MM.1S (cell line): ENCODE results near the gene RDH5.

Experiments
- DNase-seq: peaks from one replicate; pipeline ENCODE4 v3.0.0-alpha.2; 2015
- H2AFZ ChIP-seq: fragments of 300-600 bp; sonication (generic); 2 replicates; pipeline ENCODE4 v1.6.0; 2016; ENCODE audit warnings: antibody characterized with exemption, low read length
- H3F3A ChIP-seq: fragments of 300-600 bp; sonication (generic); 2 replicates; pipeline ENCODE4 v1.6.1; 2016; ENCODE audit warnings: mild to moderate bottlenecking, antibody characterized with exemption, low read length, moderate library complexity, mixed read lengths; ENCODE audit not compliant: insufficient read depth
- H3K27ac ChIP-seq: fragments of 300-600 bp; sonication (generic); 2 replicates; pipeline ENCODE4 v1.5.1; 2016; ENCODE audit warnings: mild to moderate bottlenecking, low read length
- H3K27me3 ChIP-seq: fragments of 300-600 bp; sonication (generic); replicated peaks from 2 replicates; pipeline ENCODE4 v1.6.0; 2016; ENCODE audit warnings: low read length; ENCODE audit not compliant: insufficient read depth
- H3K36me3 ChIP-seq: fragments of 300-600 bp; sonication (generic); replicated peaks from 2 replicates; pipeline ENCODE4 v1.6.1; 2016; ENCODE audit warnings: mild to moderate bottlenecking, low read length, mixed read lengths; ENCODE audit not compliant: insufficient read depth
- H3K4me1 ChIP-seq: fragments of 300-600 bp; sonication (generic); 2 replicates; pipeline ENCODE4 v1.6.1; 2016; ENCODE audit warnings: low read length, mixed read lengths
- H3K4me2 ChIP-seq: fragments of 300-600 bp; sonication (generic); 2 replicates; pipeline ENCODE4 v1.6.0; 2016; ENCODE audit warnings: low read depth, low read length
- H3K4me3 ChIP-seq: fragments of 300-600 bp; sonication (generic); 2 replicates; pipeline ENCODE4 v1.5.1; 2016; ENCODE audit warnings: low read length, mixed read lengths
- H3K79me2 ChIP-seq: fragments of 300-600 bp; sonication (generic); 2 replicates; pipeline ENCODE4 v1.6.1; 2016; ENCODE audit warnings: mixed run types, low read length, mixed read lengths
- H3K9ac ChIP-seq: fragments of 300-600 bp; sonication (generic); 2 replicates; pipeline ENCODE4 v1.6.1; 2016; ENCODE audit warnings: low read length, mixed read lengths
- H3K9me2 ChIP-seq: fragments of 300-600 bp; sonication (generic); replicated peaks from 2 replicates; pipeline ENCODE4 v1.6.1; 2016; ENCODE audit warnings: mild to moderate bottlenecking, low read length, mixed read lengths; ENCODE audit not compliant: insufficient read depth
- H3K9me3 ChIP-seq: fragments of 300-600 bp; sonication (generic); replicated peaks from 2 replicates; pipeline ENCODE4 v1.6.1; 2016; ENCODE audit warnings: mild to moderate bottlenecking, low read length, mixed read lengths; ENCODE audit not compliant: insufficient read depth
- H4K20me1 ChIP-seq: fragments of 300-600 bp; sonication (generic); 2 replicates; pipeline ENCODE4 v1.6.1; 2016; ENCODE audit warnings: mild to moderate bottlenecking, low read length, moderate library complexity, mixed read lengths; ENCODE audit not compliant: insufficient read depth
- CTCF ChIP-seq: fragments of 300-600 bp; sonication (generic); IDR thresholded peaks from 2 replicates; pipeline ENCODE4 v1.5.1; 2016; ENCODE audit warnings: antibody characterized with exemption, low read length, mixed read lengths
- EZH2 ChIP-seq: fragments of 300-600 bp; sonication (generic); optimal IDR thresholded peaks from 2 replicates; pipeline ENCODE3; 2017; ENCODE audit warnings: low read depth, mild to moderate bottlenecking, antibody characterized with exemption, low read length, mixed read lengths
- EZH2phosphoT487 ChIP-seq: fragments of 300-600 bp; sonication (generic); IDR thresholded peaks from 2 replicates; pipeline ENCODE4 v1.6.1; 2018; ENCODE audit warnings: antibody characterized with exemption, low read length

Gene RDH5

GRCh38 chr12:55712700-55713415 is 7.3 kb upstream of the RDH5 start:
- DNase-seq, result no peak
- no peak overlapping the region for H3K4me2 ChIP-seq
- no peak for TF ChIP-seq EZH2
- no peak for TF ChIP-seq EZH2phosphoT487
- no peak for TF ChIP-seq CTCF
- H3K27ac ChIP-seq, result no peak overlapping the region
- H3K9me2 ChIP-seq, result no peaks in the 10 kb centered on the region
- peaks cover 16% of the 10 kb centered on the region for H3K79me2 ChIP-seq
- H3K9ac ChIP-seq, result no peak overlapping the region
- peaks cover 21% of the 10 kb centered on the region for H3K4me1 ChIP-seq
- H3K27me3 ChIP-seq, result peaks cover 36% of the 10 kb centered on the region
- no peak overlapping the region for H2AFZ ChIP-seq
- no peaks in the 10 kb centered on the region for H3K9me3 ChIP-seq
- H3K36me3 ChIP-seq, result no peaks in the 10 kb centered on the region
- peaks cover 10% of the 10 kb centered on the region; the same call in 1 of the 2 replicates for H3F3A ChIP-seq
- H3K4me3 ChIP-seq, result no peak overlapping the region
- H4K20me1 ChIP-seq, result no peaks in the 10 kb centered on the region

- Histone ChIP-seq H3F3A (peaks cover 10% of the 10 kb centered on the region; the same call in 1 of the 2 replicates), H3K9me2 (no peaks in the 10 kb centered on the region)
These were observed 6.5 kb upstream of the RDH5 start for GRCh38 chr12:55713721-55714120.

GRCh38 chr12:55715169-55715764 is 4.9 kb upstream of the RDH5 start:
- peaks cover 10% of the 10 kb centered on the region; the same call in 1 of the 2 replicates for H3F3A ChIP-seq
- H3K9me3 ChIP-seq, result no peaks in the 10 kb centered on the region
- H3K4me3 ChIP-seq, result peak overlapping the region; percentile 74
- H3K79me2 ChIP-seq, result peaks cover 21% of the 10 kb centered on the region
- no peaks in the 10 kb centered on the region for H4K20me1 ChIP-seq
- no peak for DNase-seq
- H3K9ac ChIP-seq, result peak overlapping the region; percentile 73; the same call in 1 of the 2 replicates
- H2AFZ ChIP-seq, result peak overlapping the region; percentile 95
- H3K36me3 ChIP-seq, result no peaks in the 10 kb centered on the region
- peak overlapping the region; percentile 76 for H3K4me2 ChIP-seq
- H3K4me1 ChIP-seq, result peaks cover 16% of the 10 kb centered on the region
- H3K27ac ChIP-seq, result peak overlapping the region; percentile 72; the same call in 1 of the 2 replicates
- H3K27me3 ChIP-seq, result peaks cover 20% of the 10 kb centered on the region; the same call in 1 of the 2 replicates
- TF ChIP-seq EZH2phosphoT487 (no peak), EZH2 (no peak), CTCF (no peak)
- H3K9me2 ChIP-seq, result no peaks in the 10 kb centered on the region

More at GRCh38 chr12:55713721-55714120, 6.5 kb upstream of the RDH5 start:
- Histone ChIP-seq H3K9ac (no peak overlapping the region), H2AFZ (no peak overlapping the region), H3K4me2 (no peak overlapping the region), H3K36me3 (no peaks in the 10 kb centered on the region), H4K20me1 (no peaks in the 10 kb centered on the region), H3K27ac (no peak overlapping the region), H3K4me3 (no peak overlapping the region), H3K79me2 (peaks cover 21% of the 10 kb centered on the region), H3K9me3 (no peaks in the 10 kb centered on the region), H3K27me3 (peaks cover 32% of the 10 kb centered on the region), H3K4me1 (peaks cover 17% of the 10 kb centered on the region)
- DNase-seq, result no peak
- TF ChIP-seq EZH2phosphoT487 (no peak), CTCF (no peak), EZH2 (no peak)
